ENCODE measurements around the gene ZDHHC12. TPM values are rescaled to one million over a fixed set of nuclear protein-coding genes. Genes with fewer than 3 reads are reported as not detected.

Gene ZDHHC12
- total RNA-seq, 1 experiment from 2014 or later, result 39.3 TPM

GRCh38 chr9:128771745-128772519 lies 48.0 kb upstream of the ZDHHC12 start, which contains the start of gene ZER1:
Gene ZER1, minus strand, starts transcription at chr9:128771927. Its CDS starts 16,362 bp downstream, at chr9:128755565.
- Histone ChIP-seq H3K27me3 (ENCODE audit: control insufficient read depth, insufficient read depth, low read length) (no peaks in the 10 kb centered on the region), H3K27ac (ENCODE audit: low read length) (peak within 1 kb of the TSS; percentile 83), H3K36me3 (ENCODE audit: control insufficient read depth, insufficient read depth, low read length) (no peaks in the 10 kb centered on the region), H3K9me3 (ENCODE audit: control insufficient read depth, insufficient read depth, low read depth, low read length) (no peaks in the 10 kb centered on the region), H3K4me1 (ENCODE audit: control insufficient read depth, insufficient read depth, low read length) (no peaks in the 10 kb centered on the region), H3K4me3 (ENCODE audit: low read depth in 2 of 2, low read length in 2 of 2) (peak within 1 kb of the TSS; percentile 68 to 86)
- ChIA-PET CTCF (no interaction called here), POLR2A (interaction anchor here (0.6 kb wide), 1 partner anchor 32 kb away, joined by 6 read pairs; no protein-coding TSS in a partner anchor)
- intact Hi-C loops (cut with micrococcal nuclease; ENCODE audit: unreplicated experiment) (no loop called here), in situ Hi-C loops (cut with HindIII; ENCODE audit: low pct_unique_long_range_greater_than_20kb, low sequenced_read_pairs) (no loop called here)
- BruUV-seq (replicated peaks), result no TSS peak
- TF ChIP-seq POLR2AphosphoS5 (IDR thresholded peaks at IDR 0.05; ENCODE audit: low read depth, low read length) (peak; percentile 69; the same call in 1 of the 2 replicates), SIN3A (IDR thresholded peaks at IDR 0.05; ENCODE audit: borderline replicate concordance, insufficient read depth, low read depth, low read length) (no peak; the same call in 1 of the 2 replicates)
- ATAC-seq, result peak; percentile 97
- no peak for DNase-seq (ENCODE audit: low read depth, low spot score)

GRCh38 chr9:128771094-128771721 lies 47.3 kb upstream of the ZDHHC12 start:
- no peak for DNase-seq (ENCODE audit: low read depth, low spot score)
- intact Hi-C loops (cut with micrococcal nuclease; ENCODE audit: unreplicated experiment), result no loop called here
- BruUV-seq (replicated peaks), result no TSS peak

GRCh38 chr9:128770286-128771030 lies 46.5 kb upstream of the ZDHHC12 start:
- DNase-seq (ENCODE audit: low read depth, low spot score) (no peak), ATAC-seq (no peak)
- Histone ChIP-seq H3K9me3 (ENCODE audit: control insufficient read depth, insufficient read depth, low read depth, low read length) (no peaks in the 10 kb centered on the region), H3K4me3 (ENCODE audit: low read depth in 2 of 2, low read length in 2 of 2) (peak overlapping the region; percentile 68 to 86), H3K4me1 (ENCODE audit: control insufficient read depth, insufficient read depth, low read length) (no peaks in the 10 kb centered on the region), H3K36me3 (ENCODE audit: control insufficient read depth, insufficient read depth, low read length) (no peaks in the 10 kb centered on the region), H3K27ac (ENCODE audit: low read length) (no peak overlapping the region; the same call in 1 of the 2 replicates), H3K27me3 (ENCODE audit: control insufficient read depth, insufficient read depth, low read length) (no peaks in the 10 kb centered on the region)
- ChIA-PET POLR2A (interaction anchor here (0.6 kb wide), 1 partner anchor 407 kb away, joined by 3 read pairs; no protein-coding TSS in a partner anchor), CTCF (interaction anchor here (0.5 kb wide), 1 partner anchor 107 kb away, joined by 3 read pairs; no protein-coding TSS in a partner anchor)
- intact Hi-C loops (cut with micrococcal nuclease; ENCODE audit: unreplicated experiment), result no loop called here
- in situ Hi-C loops (cut with HindIII; ENCODE audit: low pct_unique_long_range_greater_than_20kb, low sequenced_read_pairs), result no loop called here
- TF ChIP-seq REST (IDR thresholded peaks at IDR 0.05; ENCODE audit: insufficient read depth in 1 of 2, low read depth in 2 of 2, low read length in 1 of 2) (no peak), SIN3A (IDR thresholded peaks at IDR 0.05; ENCODE audit: borderline replicate concordance, insufficient read depth, low read depth, low read length) (no peak), CTCF (IDR thresholded peaks at IDR 0.05) (no peak), TCF7L2 (IDR thresholded peaks at IDR 0.05; ENCODE audit: low read depth, low read length) (no peak), POLR2AphosphoS5 (IDR thresholded peaks at IDR 0.05; ENCODE audit: low read depth, low read length) (no peak)
- TSS peak; percentile 80 for BruUV-seq (replicated peaks)

More at GRCh38 chr9:128771094-128771721, 47.3 kb upstream of the ZDHHC12 start:
- no peaks in the 10 kb centered on the region for H3K36me3 ChIP-seq (ENCODE audit: control insufficient read depth, insufficient read depth, low read length)
- H3K27me3 ChIP-seq (ENCODE audit: control insufficient read depth, insufficient read depth, low read length), result no peaks in the 10 kb centered on the region
- TF ChIP-seq POLR2AphosphoS5 (IDR thresholded peaks at IDR 0.05; ENCODE audit: low read depth, low read length), result no peak
- peak overlapping the region; percentile 68 to 86 for H3K4me3 ChIP-seq (ENCODE audit: low read depth in 2 of 2, low read length in 2 of 2)
- ChIA-PET POLR2A (interaction anchor here (0.6 kb wide), 1 partner anchor 408 kb away, joined by 3 read pairs; no protein-coding TSS in a partner anchor), CTCF (interaction anchor here (0.5 kb wide), 2 partner anchors 38 to 108 kb away, joined by 3 read pairs; no protein-coding TSS in a partner anchor)
- H3K27ac ChIP-seq (ENCODE audit: low read length), result peak overlapping the region; percentile 65
- no peaks in the 10 kb centered on the region for H3K4me1 ChIP-seq (ENCODE audit: control insufficient read depth, insufficient read depth, low read length)
- H3K9me3 ChIP-seq (ENCODE audit: control insufficient read depth, insufficient read depth, low read depth, low read length), result no peaks in the 10 kb centered on the region
- in situ Hi-C loops (cut with HindIII; ENCODE audit: low pct_unique_long_range_greater_than_20kb, low sequenced_read_pairs), result no loop called here
- peak; percentile 56 for ATAC-seq
